Chondrocyte (in vitro differentiated cells): ENCODE measurements around the gene SASS6. TPM values are rescaled to one million over a fixed set of nuclear protein-coding genes. Genes with fewer than 3 reads are reported as not detected.
A peak's percentile ranks its signal among the peaks of the same experiment; 100 is the strongest.

ENCODE experiments used
- DNase-seq: peaks from one replicate; pipeline ENCODE4 v3.0.0; 2021; ENCODE audit warnings: mixed read lengths, low spot score
- H3K27ac Mint-ChIP-seq: one replicate; pipeline ENCODE4 v1.8.0; 2021; ENCODE audit warnings: mild to moderate bottlenecking, moderate library complexity, mixed read lengths; ENCODE audit not compliant: unreplicated experiment
- H3K27me3 Mint-ChIP-seq: 2 replicates; pipeline ENCODE4 v1.8.0; 2021; ENCODE audit warnings: low read depth, mixed read lengths
- H3K36me3 Mint-ChIP-seq: 2 replicates; pipeline ENCODE4 v1.8.0; 2021; ENCODE audit warnings: low read depth, mixed read lengths
- H3K4me1 Mint-ChIP-seq: 2 replicates; pipeline ENCODE4 v1.8.0; 2021; ENCODE audit warnings: low read depth, mild to moderate bottlenecking, mixed read lengths
- H3K4me3 Mint-ChIP-seq: one replicate; pipeline ENCODE4 v1.8.0; 2021; ENCODE audit warnings: mild to moderate bottlenecking, moderate library complexity, mixed read lengths; ENCODE audit not compliant: unreplicated experiment
- H3K9me3 Mint-ChIP-seq: 2 replicates; pipeline ENCODE4 v1.8.0; 2021; ENCODE audit warnings: low read depth, mixed read lengths
- CTCF ChIP-seq: fragments of 200-600 bp; sonication (generic); IDR thresholded peaks from 2 replicates; pipeline ENCODE4 v1.5.0; 2021; ENCODE audit warnings: antibody characterized with exemption, mild to moderate bottlenecking, moderate library complexity
- total RNA-seq: library from RNA; stranded (reverse); gene quantifications from 3 replicates; pipeline ENCODE4 v1.2.1, GENCODE V29; 2021

The SASS6 gene
- total RNA-seq, 1 donor from 2014 or later = 2.3 TPM

GRCh38 chr1:100039591-100039990, 93.1 kb downstream of the SASS6 start:
- no peak for DNase-seq
- no peak for TF ChIP-seq CTCF
- Mint-ChIP-seq H3K36me3 (peaks cover 2% of the 10 kb centered on the region), H3K27me3 (no peaks in the 10 kb centered on the region), H3K4me1 (peaks cover 38% of the 10 kb centered on the region), H3K9me3 (peaks cover 6% of the 10 kb centered on the region), H3K27ac (peak overlapping the region; percentile 98), H3K4me3 (peak overlapping the region; percentile 95)

- Mint-ChIP-seq H3K9me3 (no peaks in the 10 kb centered on the region), H3K4me1 (peaks cover 38% of the 10 kb centered on the region), H3K36me3 (peaks cover 2% of the 10 kb centered on the region), H3K4me3 (peak overlapping the region; percentile 95), H3K27ac (peak overlapping the region; percentile 98), H3K27me3 (no peaks in the 10 kb centered on the region)
- DNase-seq = no peak
- TF ChIP-seq CTCF = no peak
Measured at GRCh38 chr1:100038660-100039287, 94.0 kb downstream of the SASS6 start.

GRCh38 chr1:100037927-100038659, 94.6 kb downstream of the SASS6 start:
- no peaks in the 10 kb centered on the region for H3K36me3 Mint-ChIP-seq

GRCh38 chr1:100037656-100037926, 95.1 kb downstream of the SASS6 start:
- Mint-ChIP-seq H3K4me1 (peaks cover 34% of the 10 kb centered on the region), H3K27me3 (no peaks in the 10 kb centered on the region), H3K36me3 (no peaks in the 10 kb centered on the region), H3K4me3 (peak overlapping the region; percentile 95), H3K27ac (peak overlapping the region; percentile 98), H3K9me3 (no peaks in the 10 kb centered on the region)
- no peak for DNase-seq
- TF ChIP-seq CTCF = no peak

More at GRCh38 chr1:100037927-100038659, 94.6 kb downstream of the SASS6 start:
- peak overlapping the region; percentile 98 for H3K27ac Mint-ChIP-seq
- no peaks in the 10 kb centered on the region for H3K9me3 Mint-ChIP-seq
- peaks cover 37% of the 10 kb centered on the region for H3K4me1 Mint-ChIP-seq
- H3K27me3 Mint-ChIP-seq = no peaks in the 10 kb centered on the region
- peak; percentile 94 for DNase-seq
- peak overlapping the region; percentile 95 for H3K4me3 Mint-ChIP-seq
- TF ChIP-seq CTCF = no peak

GRCh38 chr1:100036718-100037655, 95.7 kb downstream of the SASS6 start:
- Mint-ChIP-seq H3K4me3 (peak overlapping the region; percentile 95), H3K27ac (peak overlapping the region; percentile 98), H3K9me3 (no peaks in the 10 kb centered on the region), H3K4me1 (peaks cover 31% of the 10 kb centered on the region), H3K36me3 (no peaks in the 10 kb centered on the region), H3K27me3 (no peaks in the 10 kb centered on the region)
- no peak for TF ChIP-seq CTCF
- no peak for DNase-seq
